Head of caudate nucleus (tissue), 42 donors: ENCODE results near the gene CD320.
"Not testable (repeated sequence)": the region's sequence is repeated elsewhere in the genome, so short reads cannot be mapped to it uniquely, and the experiment has no call there.

ENCODE experiments used
- DNase-seq, 42 donors: peaks; one replicate each; pipeline versions ENCODE4 v3.0.0 to v3.0.0-alpha.2; 2020 to 2021; ENCODE audit warnings: mixed read lengths in 7 of 42
- intact Hi-C: fragments of 100-400 bp; cut with DNase I; formaldehyde crosslinking; loops from one replicate; pipeline ENCODE4 v1.15.0; 2022

CD320 gene

GRCh38 chr19:8314981-8315640, 7.0 kb upstream of the CD320 start:
- DNase-seq, intact Hi-C loops: not testable (repeated sequence)

DNA sequence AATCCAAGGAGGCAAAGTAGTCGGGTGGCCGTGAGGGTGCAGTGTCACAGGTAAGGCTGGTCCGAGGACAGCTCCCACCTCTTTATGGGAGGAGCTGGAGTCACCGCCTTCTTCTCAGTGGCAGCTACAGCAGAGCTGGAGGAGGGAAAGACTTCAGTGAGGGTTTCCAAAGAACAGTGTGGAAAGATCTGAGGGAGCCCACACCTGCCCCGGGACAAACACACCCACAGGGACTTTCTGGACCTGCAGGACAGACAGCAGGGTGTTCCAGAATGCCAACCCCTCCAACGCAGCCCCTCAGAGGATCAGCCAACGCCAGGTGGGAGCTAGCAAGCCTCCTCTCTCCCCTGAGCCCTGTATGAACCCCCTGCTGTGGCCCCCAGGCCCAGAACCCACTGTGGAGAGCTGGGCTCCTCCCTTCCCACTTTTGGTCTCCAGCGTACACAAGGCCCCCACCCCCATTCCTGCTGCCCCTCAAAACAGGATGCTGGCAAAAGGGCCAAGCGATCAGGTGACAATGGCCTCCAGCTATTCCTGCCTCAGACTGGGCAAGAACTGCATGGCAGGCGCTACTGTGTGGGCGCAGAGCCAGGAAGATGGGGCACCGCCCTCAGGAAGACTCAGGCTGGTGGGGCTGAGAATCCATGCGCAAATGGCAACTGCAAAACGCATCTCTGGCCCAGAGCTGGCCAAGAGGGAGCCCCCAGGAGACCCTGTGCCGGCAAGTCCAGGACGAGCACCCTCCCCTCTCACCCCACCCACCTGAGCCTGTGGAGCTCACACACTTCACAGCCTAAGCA, 3.5 kb upstream of the CD320 start:
- peak in 6 of 42 donors; percentile 7 to 33 (median 20) for DNase-seq
- intact Hi-C loops, result no loop called here

GRCh38 chr19:8310342-8311055, 2.3 kb upstream of the CD320 start:
- intact Hi-C loops, result no loop called here
- peak in 8 of 42 donors; percentile 2 to 25 (median 14) for DNase-seq

GRCh38 chr19:8308891-8309291, 733 bp upstream of the CD320 start:
- DNase-seq, result peak in 14 of 42 donors; percentile 6 to 37 (median 15)
- intact Hi-C loops, result no loop called here

- DNase-seq, result peak in 10 of 42 donors; percentile 8 to 31 (median 17)
- intact Hi-C loops, result no loop called here
Measured at GRCh38 chr19:8307400-8307964, 676 bp downstream of the CD320 start.

- DNase-seq, result peak in 18 of 42 donors; percentile 0 to 37 (median 12)
- intact Hi-C loops, result no loop called here
Measured at GRCh38 chr19:8306235-8307054, 1.7 kb downstream of the CD320 start.

- intact Hi-C loops, result no loop called here
- DNase-seq, result peak in 15 of 42 donors; percentile 0 to 39 (median 7)
Measured at GRCh38 chr19:8305798-8306197, 2.4 kb downstream of the CD320 start.

GRCh38 chr19:8304841-8305621, 3.1 kb downstream of the CD320 start:
- intact Hi-C loops, result no loop called here
- DNase-seq, result peak in 20 of 42 donors; percentile 0 to 42 (median 16)

GRCh38 chr19:8302734-8303133, 5.4 kb downstream of the CD320 start:
- intact Hi-C loops, result no loop called here
- peak in 12 of 42 donors; percentile 0 to 16 (median 7) for DNase-seq

DNA sequence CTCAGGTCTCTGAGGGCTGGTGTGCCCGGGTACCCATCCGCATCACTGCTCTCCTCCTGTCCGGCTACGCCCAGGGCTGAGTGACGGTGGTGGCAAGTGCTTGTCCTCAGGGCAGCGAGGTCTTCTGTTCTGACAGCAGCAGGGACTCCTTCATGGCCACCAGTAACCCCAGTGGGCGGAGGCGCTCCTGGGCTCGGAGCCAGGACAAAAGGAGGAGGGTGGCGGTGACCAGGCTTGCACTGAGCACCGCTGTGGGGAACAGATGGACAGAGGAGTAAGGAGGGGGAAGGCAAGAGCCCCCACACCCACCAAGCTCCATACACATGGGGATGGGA, 5.8 kb downstream of the CD320 start:
- intact Hi-C loops, result no loop called here

GRCh38 chr19:8291337-8291736, 16.8 kb downstream of the CD320 start:
- intact Hi-C loops, DNase-seq: not testable (repeated sequence)

More for the DNA sequence above, 5.8 kb downstream of the CD320 start:
- peak in 22 of 42 donors; percentile 5 to 50 (median 20) for DNase-seq

- intact Hi-C loops, DNase-seq: not testable (repeated sequence)
Measured at GRCh38 chr19:8276508-8276907, 31.6 kb downstream of the CD320 start.

GRCh38 chr19:8269724-8270123, 38.4 kb downstream of the CD320 start:
- intact Hi-C loops, result no loop called here
- DNase-seq, result peak in 4 of 42 donors; percentile 6 to 16 (median 9)

- DNase-seq, result peak in 6 of 42 donors; percentile 2 to 30 (median 6)
- intact Hi-C loops, result no loop called here
Measured at GRCh38 chr19:8265872-8266271, 42.3 kb downstream of the CD320 start.

- intact Hi-C loops, result not testable (repeated sequence)
- DNase-seq, result peak in 8 of 42 donors; percentile 2 to 20 (median 6)
Measured at GRCh38 chr19:8264248-8264647, 43.9 kb downstream of the CD320 start.

DNA sequence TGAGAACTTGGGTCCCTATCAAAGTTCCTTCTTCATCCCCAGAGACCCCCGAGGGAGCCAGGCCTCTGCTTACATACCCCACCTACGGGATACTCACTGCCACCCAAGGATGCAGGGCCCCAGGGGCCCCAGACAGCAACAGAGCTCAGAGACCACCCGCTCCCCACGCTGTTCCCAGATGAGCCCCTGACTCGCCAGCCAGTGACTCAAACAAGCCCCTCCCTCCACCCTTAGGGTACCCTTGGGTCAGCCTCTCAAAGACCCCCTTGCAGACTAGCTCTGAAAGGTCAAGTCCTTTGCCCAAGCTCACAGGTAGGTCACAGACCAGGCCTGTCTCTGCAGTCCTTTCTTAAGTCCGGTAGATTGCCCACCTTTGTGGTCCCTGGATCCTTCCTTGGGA, 45.7 kb downstream of the CD320 start:
- intact Hi-C loops, result no loop called here
- peak in 5 of 42 donors; percentile 2 to 31 (median 22) for DNase-seq

GRCh38 chr19:8261881-8262280, 46.3 kb downstream of the CD320 start:
- peak in 7 of 42 donors; percentile 0 to 41 (median 19) for DNase-seq
- intact Hi-C loops, result no loop called here

DNA sequence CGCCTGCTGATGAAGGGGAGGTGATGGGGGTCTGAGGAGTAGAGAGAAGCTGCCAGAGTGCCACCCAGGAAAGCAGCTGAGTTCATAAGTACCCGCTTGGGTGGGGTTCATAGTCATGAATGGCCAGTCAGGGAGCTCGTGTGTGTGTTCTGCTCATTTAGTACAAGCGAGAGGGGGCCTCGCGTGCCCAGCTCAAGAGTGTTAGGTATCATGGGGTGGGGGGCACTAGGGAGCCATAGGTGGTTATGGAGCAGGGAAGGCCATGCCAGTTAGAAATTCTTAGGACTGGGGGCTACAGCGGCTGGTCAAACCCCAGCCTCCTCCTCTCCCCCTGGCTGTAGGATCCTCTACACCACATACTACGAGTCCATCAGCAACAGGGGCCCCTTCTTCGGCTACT, 46.8 kb downstream of the CD320 start:
- intact Hi-C loops, result no loop called here
- peak in 3 of 42 donors; percentile 2 to 6 (median 2) for DNase-seq
